Glutamatergic neuron (in vitro differentiated cells): ENCODE results near the gene SBK1. TPM values are rescaled to one million over a fixed set of nuclear protein-coding genes. Genes with fewer than 3 reads are reported as not detected.

Source experiments
- DNase-seq: peaks from one replicate; pipeline ENCODE4 v3.0.0; 2022
- H3K27ac Mint-ChIP-seq: one replicate; pipeline ENCODE4 v1.8.0; 2020; ENCODE audit warnings: mild to moderate bottlenecking, mixed read lengths, inconsistent platforms; ENCODE audit not compliant: unreplicated experiment
- H3K27me3 Mint-ChIP-seq: one replicate; pipeline ENCODE4 v1.8.0; 2020; ENCODE audit warnings: mild to moderate bottlenecking, moderate library complexity, mixed read lengths, inconsistent platforms; ENCODE audit not compliant: unreplicated experiment
- H3K36me3 Mint-ChIP-seq: one replicate; pipeline ENCODE4 v1.8.0; 2020; ENCODE audit warnings: mild to moderate bottlenecking, mixed read lengths, inconsistent platforms; ENCODE audit not compliant: unreplicated experiment
- H3K4me1 Mint-ChIP-seq: one replicate; pipeline ENCODE4 v1.8.0; 2020; ENCODE audit warnings: mild to moderate bottlenecking, low read depth, mixed read lengths, inconsistent platforms; ENCODE audit not compliant: unreplicated experiment
- H3K4me3 Mint-ChIP-seq: one replicate; pipeline ENCODE4 v1.8.0; 2020; ENCODE audit warnings: mild to moderate bottlenecking, mixed read lengths, inconsistent platforms; ENCODE audit not compliant: unreplicated experiment
- H3K9me3 Mint-ChIP-seq: one replicate; pipeline ENCODE4 v1.8.0; 2020; ENCODE audit warnings: mild to moderate bottlenecking, moderate library complexity, mixed read lengths, inconsistent platforms; ENCODE audit not compliant: unreplicated experiment
- total RNA-seq: library from RNA; stranded (reverse); fragmentation: NEBNext Ultra II Directional; extraction: Animal tissue kit (Norgen Biotek cat#: 25700); gene quantifications from one replicate; pipeline ENCODE4 v1.2.1, GENCODE V29; 2021; ENCODE audit not compliant: unreplicated experiment
- TF ChIP-seq, protein P1 (sequence below): fragments of 200-600 bp; sonication (generic); IDR thresholded peaks from one replicate; pipeline ENCODE4 v1.5.0; 2021; ENCODE audit not compliant: partially characterized antibody, unreplicated experiment

The SBK1 gene
- total RNA-seq, 1 donor from 2014 or later, result 117 TPM

DNA sequence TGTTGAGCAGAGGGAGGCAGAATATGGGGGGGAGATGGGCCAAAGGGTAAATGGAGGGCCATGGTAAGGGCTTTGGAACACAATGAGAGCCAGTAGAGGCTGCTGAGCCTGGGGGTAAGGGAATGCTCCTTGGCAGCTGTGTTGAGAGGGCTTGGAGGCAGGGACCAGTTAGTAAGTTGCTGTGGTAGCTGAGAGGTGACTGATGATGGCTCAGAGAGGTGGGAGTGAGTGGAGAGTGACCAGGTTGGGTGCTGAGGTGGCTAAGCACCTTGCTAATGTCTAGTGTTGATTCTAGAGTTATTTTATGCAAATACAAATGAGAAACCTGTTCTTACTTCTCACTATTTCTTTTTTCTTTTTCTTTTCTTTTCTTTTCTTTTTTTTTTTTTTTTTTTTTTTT is 10.8 kb downstream of the SBK1 start:
- peaks cover 3% of the 10 kb centered on the region for H3K9me3 Mint-ChIP-seq
- peaks cover 2% of the 10 kb centered on the region for H3K4me1 Mint-ChIP-seq
- H3K27me3 Mint-ChIP-seq, result peaks cover 3% of the 10 kb centered on the region
- DNase-seq, result no peak
- peaks cover 8% of the 10 kb centered on the region for H3K36me3 Mint-ChIP-seq
- no peak overlapping the region for H3K27ac Mint-ChIP-seq
- TF ChIP-seq, protein P1, sequence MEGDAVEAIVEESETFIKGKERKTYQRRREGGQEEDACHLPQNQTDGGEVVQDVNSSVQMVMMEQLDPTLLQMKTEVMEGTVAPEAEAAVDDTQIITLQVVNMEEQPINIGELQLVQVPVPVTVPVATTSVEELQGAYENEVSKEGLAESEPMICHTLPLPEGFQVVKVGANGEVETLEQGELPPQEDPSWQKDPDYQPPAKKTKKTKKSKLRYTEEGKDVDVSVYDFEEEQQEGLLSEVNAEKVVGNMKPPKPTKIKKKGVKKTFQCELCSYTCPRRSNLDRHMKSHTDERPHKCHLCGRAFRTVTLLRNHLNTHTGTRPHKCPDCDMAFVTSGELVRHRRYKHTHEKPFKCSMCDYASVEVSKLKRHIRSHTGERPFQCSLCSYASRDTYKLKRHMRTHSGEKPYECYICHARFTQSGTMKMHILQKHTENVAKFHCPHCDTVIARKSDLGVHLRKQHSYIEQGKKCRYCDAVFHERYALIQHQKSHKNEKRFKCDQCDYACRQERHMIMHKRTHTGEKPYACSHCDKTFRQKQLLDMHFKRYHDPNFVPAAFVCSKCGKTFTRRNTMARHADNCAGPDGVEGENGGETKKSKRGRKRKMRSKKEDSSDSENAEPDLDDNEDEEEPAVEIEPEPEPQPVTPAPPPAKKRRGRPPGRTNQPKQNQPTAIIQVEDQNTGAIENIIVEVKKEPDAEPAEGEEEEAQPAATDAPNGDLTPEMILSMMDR, result no peak
- H3K4me3 Mint-ChIP-seq, result no peak overlapping the region

DNA sequence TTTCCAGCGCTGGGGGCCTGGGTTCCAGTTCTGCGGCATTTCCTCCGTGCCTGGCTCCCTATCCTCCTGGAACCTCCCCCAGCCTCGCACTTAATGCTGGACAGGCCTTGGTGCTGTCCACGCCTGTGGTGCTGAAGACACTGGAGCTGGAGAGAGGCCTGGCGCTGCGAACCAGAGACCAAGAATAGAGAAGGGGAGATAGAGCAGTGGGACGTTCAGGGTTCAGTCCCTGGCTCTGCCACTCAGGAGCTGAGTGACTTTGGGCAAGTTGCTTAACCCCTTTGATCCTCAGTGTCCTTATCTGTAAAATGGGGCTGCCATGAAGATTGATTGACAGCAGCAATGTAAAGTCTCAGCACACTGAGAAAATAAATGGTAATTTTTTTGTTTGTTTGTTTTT is 11.9 kb downstream of the SBK1 start:
- Mint-ChIP-seq H3K27ac (no peak overlapping the region), H3K27me3 (peaks cover 3% of the 10 kb centered on the region), H3K36me3 (peaks cover 15% of the 10 kb centered on the region), H3K4me1 (peaks cover 2% of the 10 kb centered on the region), H3K4me3 (no peak overlapping the region), H3K9me3 (peaks cover 5% of the 10 kb centered on the region)
- TF ChIP-seq, protein P1, result no peak
- DNase-seq, result no peak

DNA sequence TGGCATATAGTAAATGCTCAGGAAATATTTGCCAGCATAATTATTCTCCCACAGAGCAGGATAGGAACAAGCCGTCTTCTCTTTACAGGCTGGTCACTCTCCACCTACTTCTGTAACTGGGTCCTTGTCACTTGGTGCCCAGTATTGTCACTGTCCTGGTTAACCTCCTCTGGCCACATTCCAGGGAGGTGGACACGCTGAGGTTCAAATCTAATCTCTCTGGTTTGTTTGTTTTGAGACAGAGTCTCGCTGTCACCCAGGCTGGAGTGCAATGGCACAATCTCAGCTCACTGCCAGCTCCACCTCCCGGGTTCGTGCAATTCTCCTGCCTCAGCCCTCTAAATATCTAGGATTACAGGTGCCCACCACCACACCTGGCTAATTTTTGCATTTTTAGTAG is 15.6 kb downstream of the SBK1 start:
- H3K36me3 Mint-ChIP-seq, result peaks cover 8% of the 10 kb centered on the region

DNA sequence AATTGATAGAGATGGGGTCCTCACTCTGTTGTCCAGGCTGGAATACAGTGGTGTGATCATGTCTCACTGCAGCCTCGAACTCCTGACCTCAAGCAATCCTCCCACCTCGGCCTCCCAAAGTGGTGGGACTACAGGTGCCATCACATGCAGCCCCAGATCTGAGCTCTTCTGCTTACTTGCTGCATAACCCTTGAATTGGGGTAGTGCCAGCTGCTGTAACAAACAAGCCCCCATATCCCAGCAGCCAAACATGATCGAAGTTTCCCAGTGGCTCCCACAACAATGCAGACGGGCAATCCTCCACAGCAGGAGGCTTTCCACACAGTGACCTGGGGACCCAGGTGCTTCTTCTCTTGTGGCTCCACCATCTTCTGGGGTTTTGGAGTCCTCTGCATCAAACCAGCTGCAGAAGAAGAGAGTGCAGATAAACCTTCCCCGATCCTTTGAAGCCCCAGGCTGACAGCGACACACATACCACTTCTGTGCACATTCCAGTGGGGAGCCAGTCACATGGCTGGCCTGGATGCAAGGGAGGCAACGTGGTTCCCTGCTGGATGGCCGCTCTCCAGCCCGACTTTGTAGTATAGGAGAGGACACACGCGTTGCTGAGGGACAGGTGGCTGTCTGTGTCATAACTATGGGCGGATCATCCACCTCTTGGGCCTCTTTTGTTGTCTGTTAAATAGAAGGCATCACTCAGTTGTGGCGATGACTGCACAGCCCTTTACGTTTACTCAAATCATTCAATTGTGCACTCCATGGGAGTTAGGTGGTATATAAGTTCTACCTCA is 16.7 kb downstream of the SBK1 start:
- TF ChIP-seq, protein P1, result no peak
- Mint-ChIP-seq H3K27ac (no peak overlapping the region), H3K27me3 (peaks cover 6% of the 10 kb centered on the region), H3K4me3 (no peak overlapping the region), H3K36me3 (peaks cover 8% of the 10 kb centered on the region), H3K9me3 (peaks cover 9% of the 10 kb centered on the region), H3K4me1 (peaks cover 17% of the 10 kb centered on the region)
- no peak for DNase-seq

More for the DNA sequence above, 15.6 kb downstream of the SBK1 start:
- H3K4me3 Mint-ChIP-seq, result no peak overlapping the region
- peaks cover 17% of the 10 kb centered on the region for H3K4me1 Mint-ChIP-seq
- H3K9me3 Mint-ChIP-seq, result peaks cover 9% of the 10 kb centered on the region
- TF ChIP-seq, protein P1, result no peak
- DNase-seq, result no peak
- H3K27ac Mint-ChIP-seq, result no peak overlapping the region
- H3K27me3 Mint-ChIP-seq, result peaks cover 7% of the 10 kb centered on the region

DNA sequence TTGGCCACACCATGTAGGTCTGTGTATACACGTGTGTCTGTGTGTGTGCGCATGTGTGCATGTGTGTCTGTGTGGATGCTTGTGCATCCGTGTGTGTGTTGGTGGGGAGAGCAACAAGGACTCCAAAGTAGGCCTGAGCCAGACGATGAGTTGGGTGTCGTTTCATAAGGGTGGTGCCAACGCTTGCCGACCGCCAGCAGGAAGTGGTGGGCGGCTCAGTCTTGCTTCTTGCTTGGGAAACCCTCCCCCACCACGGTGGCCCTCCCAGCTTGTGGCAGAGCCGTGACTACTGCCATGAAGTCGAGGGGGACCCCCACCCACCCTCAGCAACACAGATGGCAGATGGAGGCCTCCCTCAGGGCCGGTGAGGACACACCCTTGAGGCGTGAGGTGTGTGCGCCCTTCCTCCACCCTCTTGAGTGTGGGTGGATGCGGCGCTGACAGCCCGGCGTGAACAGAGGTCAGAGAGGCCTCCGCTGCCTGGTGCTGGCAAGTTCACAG is 17.5 kb downstream of the SBK1 start:
- no peak for DNase-seq
- TF ChIP-seq, protein P1, result no peak
- Mint-ChIP-seq H3K9me3 (peaks cover 9% of the 10 kb centered on the region), H3K4me3 (no peak overlapping the region), H3K27me3 (peaks cover 6% of the 10 kb centered on the region), H3K36me3 (peaks cover 8% of the 10 kb centered on the region), H3K27ac (no peak overlapping the region), H3K4me1 (peaks cover 17% of the 10 kb centered on the region)
